Esophagus squamous epithelium (tissue), 4 donors: ENCODE results near the gene CGRRF1.

Experiments used
- CTCF ChIP-seq, 6 experiments: fragments of 450-650 bp in 4 of 6; fragments of 200-600 bp in 2 of 6; sonication (generic) in 2 of 6; IDR thresholded peaks; one replicate each; pipeline ENCODE4 v1.5.1; 2016 to 2019; ENCODE audit warnings: antibody characterized with exemption in 6 of 6, mild to moderate bottlenecking in 4 of 6, moderate library complexity in 4 of 6
- POLR2A ChIP-seq, 4 donors: fragments of 450-650 bp; IDR thresholded peaks; one replicate each; pipeline ENCODE4 v1.6.1; 2017; ENCODE audit warnings: antibody characterized with exemption in 4 of 4, mild to moderate bottlenecking in 4 of 4, moderate library complexity in 3 of 4

- TF ChIP-seq CTCF (IDR thresholded peaks at IDR 0.05) (no peak), POLR2A (IDR thresholded peaks at IDR 0.05) (no peak)
Measured at GRCh38 chr14:54498579-54498978, 11.1 kb upstream of the CGRRF1 start.
